ENCODE results near the gene UNCX.

UNCX gene

DNA sequence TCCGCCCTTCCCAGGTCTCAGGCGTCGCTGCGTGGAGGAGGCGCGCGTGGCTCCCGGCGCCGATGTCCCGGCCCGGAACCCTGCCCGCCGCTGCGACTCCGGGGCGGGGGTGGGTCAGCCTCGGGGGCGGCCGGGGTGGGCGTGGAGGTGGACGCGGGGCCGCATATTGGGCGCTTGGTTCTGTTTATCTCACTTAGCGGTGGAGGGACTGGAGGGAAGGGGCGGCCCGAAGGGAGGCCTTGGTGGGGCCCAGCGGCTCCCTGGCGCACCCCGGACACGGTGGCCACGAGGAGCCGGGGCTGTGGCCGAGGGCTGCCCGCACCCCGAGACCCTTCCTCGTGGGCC, 8.6 kb downstream of the UNCX start:
- Histone ChIP-seq H3K4me3 (ENCODE audit: low read length) (no peak overlapping the region), H3K27ac (ENCODE audit: low read depth, low read length) (no peak overlapping the region), H3K9me3 (ENCODE audit: insufficient read depth, low read depth, low read length) (no peaks in the 10 kb centered on the region), H3K27me3 (ENCODE audit: insufficient read depth, low read length) (peaks cover 100% of the 10 kb centered on the region), H3K9ac (ENCODE audit: low read depth, low read length) (no peak overlapping the region), H3K36me3 (ENCODE audit: insufficient read depth, low read length) (no peaks in the 10 kb centered on the region), H3K4me1 (ENCODE audit: insufficient read depth, low read length) (peaks cover 22% of the 10 kb centered on the region; the same call in 1 of the 2 replicates)
- WGBS = 3% methylated on average over 38 of the region's 38 CpGs

DNA sequence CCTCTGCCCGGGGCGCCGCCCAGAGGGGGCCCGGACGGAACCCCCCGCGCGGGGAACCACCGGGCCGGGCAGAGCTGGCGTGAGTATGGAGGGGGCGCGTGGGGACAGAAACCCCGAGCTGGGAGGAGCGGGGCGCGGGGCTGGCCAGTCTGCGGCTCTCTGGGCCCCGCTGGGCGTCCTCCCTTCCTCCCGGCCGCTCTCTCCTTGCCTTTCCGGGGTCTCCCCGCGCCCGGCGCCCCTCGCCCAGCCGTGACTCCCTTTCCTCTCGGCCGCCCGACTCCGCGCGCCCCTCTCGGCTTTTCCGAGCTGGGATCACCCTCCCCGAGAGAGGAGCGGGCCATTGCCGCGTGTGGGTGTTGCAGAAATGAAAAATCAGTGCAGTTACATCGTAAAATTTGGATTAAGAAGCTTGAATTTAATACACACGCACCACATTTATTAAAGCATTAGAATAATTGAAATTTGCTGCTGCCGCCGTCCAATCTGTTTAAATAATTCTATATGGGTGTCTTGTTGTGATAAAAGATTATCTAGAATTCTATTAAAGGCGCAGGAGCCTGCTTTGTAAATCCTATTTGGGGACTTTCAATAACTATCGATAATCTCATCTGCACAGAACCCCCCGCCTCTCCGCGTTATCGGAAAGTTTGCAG, 9.1 kb downstream of the UNCX start:
- Histone ChIP-seq H3K27me3 (ENCODE audit: insufficient read depth, low read length) (peaks cover 100% of the 10 kb centered on the region), H3K9ac (ENCODE audit: low read depth, low read length) (no peak overlapping the region)

DNA sequence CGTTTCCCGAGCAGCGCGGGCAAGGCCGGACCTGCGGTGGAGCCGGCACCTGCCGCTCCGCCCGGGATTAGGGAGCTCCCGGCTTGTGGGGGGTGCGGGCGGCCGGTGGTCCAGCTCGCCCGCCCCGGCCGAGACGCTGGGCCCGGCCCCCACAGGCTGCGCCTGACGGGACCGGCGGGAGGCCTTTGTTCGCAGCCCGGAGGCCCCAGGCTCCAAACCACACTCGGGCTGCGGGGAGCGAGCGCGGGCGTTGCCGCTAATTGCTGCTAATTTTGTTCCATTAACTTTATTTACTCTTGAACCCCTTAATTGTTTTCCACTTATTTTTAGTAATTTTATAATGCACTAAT, 9.6 kb downstream of the UNCX start:
- H3K9me3 ChIP-seq (ENCODE audit: insufficient read depth, low read depth, low read length) = no peaks in the 10 kb centered on the region
- no peak overlapping the region for H3K9ac ChIP-seq (ENCODE audit: low read depth, low read length)
- no peak overlapping the region for H3K4me3 ChIP-seq (ENCODE audit: low read length)
- H3K36me3 ChIP-seq (ENCODE audit: insufficient read depth, low read length) = no peaks in the 10 kb centered on the region
- peaks cover 22% of the 10 kb centered on the region; the same call in 1 of the 2 replicates for H3K4me1 ChIP-seq (ENCODE audit: insufficient read depth, low read length)
- peaks cover 100% of the 10 kb centered on the region for H3K27me3 ChIP-seq (ENCODE audit: insufficient read depth, low read length)
- under 1% methylated on average over 33 of the region's 33 CpGs for WGBS
- H3K27ac ChIP-seq (ENCODE audit: low read depth, low read length) = no peak overlapping the region

More for the DNA sequence above, 9.1 kb downstream of the UNCX start:
- Histone ChIP-seq H3K4me3 (ENCODE audit: low read length) (no peak overlapping the region), H3K4me1 (ENCODE audit: insufficient read depth, low read length) (peaks cover 22% of the 10 kb centered on the region; the same call in 1 of the 2 replicates), H3K9me3 (ENCODE audit: insufficient read depth, low read depth, low read length) (no peaks in the 10 kb centered on the region), H3K27ac (ENCODE audit: low read depth, low read length) (no peak overlapping the region), H3K36me3 (ENCODE audit: insufficient read depth, low read length) (no peaks in the 10 kb centered on the region)
- 2% methylated on average over 45 of the region's 51 CpGs for WGBS

DNA sequence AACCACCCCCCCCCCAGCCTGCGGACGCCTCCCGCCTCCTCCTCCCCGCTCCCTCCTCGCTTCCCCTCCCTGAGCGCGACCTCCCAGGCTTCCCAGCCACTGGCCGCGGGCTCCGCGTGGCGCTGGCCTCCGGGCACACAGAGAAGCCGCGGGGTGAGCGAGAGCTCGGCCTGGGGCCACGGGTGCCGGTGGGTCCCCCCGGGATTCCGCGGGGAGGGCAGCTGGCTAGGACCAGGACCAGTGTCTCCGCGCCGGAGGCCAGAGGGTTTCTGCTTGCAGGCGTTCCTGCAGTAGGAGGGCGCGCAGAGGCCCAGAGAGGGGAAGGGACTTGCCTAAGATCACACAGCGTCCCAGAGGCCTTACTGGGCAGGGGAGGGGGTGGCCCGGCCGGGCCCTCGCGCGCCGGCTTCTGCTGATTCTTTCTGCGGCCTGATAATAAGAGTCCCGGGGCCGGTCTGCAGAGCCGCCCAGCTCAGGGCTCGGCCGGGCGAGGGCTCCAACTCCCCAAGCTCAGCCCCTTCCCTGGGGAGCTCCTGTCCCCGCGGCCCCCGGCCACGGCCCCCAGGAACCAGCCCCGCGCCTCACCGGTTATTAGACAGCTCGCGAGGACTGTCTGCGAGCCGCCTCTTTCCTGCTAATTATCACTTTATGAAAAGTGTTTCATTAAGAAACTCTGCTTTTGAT, 10.1 kb downstream of the UNCX start:
- WGBS = 3% methylated on average over 51 of the region's 53 CpGs
- no peaks in the 10 kb centered on the region for H3K36me3 ChIP-seq (ENCODE audit: insufficient read depth, low read length)
- H3K4me3 ChIP-seq (ENCODE audit: low read length) = no peak overlapping the region
- H3K27ac ChIP-seq (ENCODE audit: low read depth, low read length) = no peak overlapping the region
- H3K9me3 ChIP-seq (ENCODE audit: insufficient read depth, low read depth, low read length) = no peaks in the 10 kb centered on the region
- H3K27me3 ChIP-seq (ENCODE audit: insufficient read depth, low read length) = peaks cover 100% of the 10 kb centered on the region
- H3K9ac ChIP-seq (ENCODE audit: low read depth, low read length) = no peak overlapping the region
- H3K4me1 ChIP-seq (ENCODE audit: insufficient read depth, low read length) = peaks cover 22% of the 10 kb centered on the region; the same call in 1 of the 2 replicates

DNA sequence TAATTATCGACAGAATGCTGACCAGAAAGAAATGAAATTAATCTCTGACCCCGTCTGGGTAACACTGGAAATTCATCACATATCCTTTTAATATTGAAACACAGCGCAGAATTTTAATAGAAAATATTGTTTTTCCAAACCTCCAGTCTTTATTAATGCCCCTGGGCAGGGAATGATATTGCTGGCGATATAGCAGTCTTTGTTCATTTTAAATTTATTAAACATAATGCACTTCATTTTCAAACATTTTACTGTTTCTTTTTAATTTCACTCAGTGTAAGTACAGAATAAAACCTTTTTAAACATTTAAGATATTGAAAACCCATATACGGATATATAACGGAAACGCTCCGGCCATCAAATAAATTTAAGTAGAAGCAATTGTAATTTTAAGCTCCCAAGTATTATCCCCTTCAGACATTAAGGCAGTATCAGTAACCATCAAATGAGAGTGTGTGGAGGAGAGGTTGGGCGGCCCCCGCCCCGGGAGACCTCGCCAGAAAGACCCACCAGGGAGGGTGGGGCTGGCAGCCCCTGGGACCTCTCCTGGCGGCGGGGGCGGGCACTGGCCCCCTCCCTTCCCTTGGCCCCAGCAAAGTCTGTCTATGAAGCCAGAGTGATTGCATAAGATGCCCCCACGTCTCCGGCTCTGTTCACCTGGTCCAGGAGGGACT, 10.8 kb downstream of the UNCX start:
- H3K27ac ChIP-seq (ENCODE audit: low read depth, low read length) = no peak overlapping the region
- WGBS = 11% methylated on average over 12 of the region's 17 CpGs
- no peaks in the 10 kb centered on the region for H3K36me3 ChIP-seq (ENCODE audit: insufficient read depth, low read length)
- peaks cover 100% of the 10 kb centered on the region for H3K27me3 ChIP-seq (ENCODE audit: insufficient read depth, low read length)
- peaks cover 28% of the 10 kb centered on the region; the same call in 1 of the 2 replicates for H3K4me1 ChIP-seq (ENCODE audit: insufficient read depth, low read length)
- H3K4me3 ChIP-seq (ENCODE audit: low read length) = no peak overlapping the region
- H3K9ac ChIP-seq (ENCODE audit: low read depth, low read length) = no peak overlapping the region
- H3K9me3 ChIP-seq (ENCODE audit: insufficient read depth, low read depth, low read length) = no peaks in the 10 kb centered on the region

DNA sequence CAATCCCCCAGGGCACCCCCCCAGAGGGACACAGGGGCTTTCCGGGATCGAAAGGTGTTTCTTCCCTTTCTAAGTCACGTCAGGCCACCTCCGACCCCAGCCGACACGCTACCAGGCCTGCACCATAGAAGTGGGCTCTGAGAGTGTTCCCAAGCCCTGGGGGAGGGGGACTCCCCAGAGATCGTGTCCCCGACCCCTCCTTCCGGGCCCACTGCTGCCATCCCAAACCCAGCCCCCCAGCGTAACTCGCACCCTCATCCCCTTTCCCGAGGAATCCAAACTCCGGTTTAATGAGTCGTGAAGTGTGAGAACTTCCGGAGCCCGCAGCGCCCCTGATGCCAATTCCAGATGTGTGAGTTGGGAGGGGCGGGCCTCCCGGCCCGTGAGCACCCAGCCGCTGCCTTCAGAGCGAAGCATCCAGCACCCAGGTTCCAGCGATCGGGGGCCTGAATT, 11.3 kb downstream of the UNCX start:
- Histone ChIP-seq H3K9me3 (ENCODE audit: insufficient read depth, low read depth, low read length) (no peaks in the 10 kb centered on the region), H3K9ac (ENCODE audit: low read depth, low read length) (no peak overlapping the region), H3K27ac (ENCODE audit: low read depth, low read length) (no peak overlapping the region), H3K36me3 (ENCODE audit: insufficient read depth, low read length) (no peaks in the 10 kb centered on the region), H3K27me3 (ENCODE audit: insufficient read depth, low read length) (peaks cover 100% of the 10 kb centered on the region), H3K4me3 (ENCODE audit: low read length) (no peak overlapping the region), H3K4me1 (ENCODE audit: insufficient read depth, low read length) (peaks cover 33% of the 10 kb centered on the region; the same call in 1 of the 2 replicates)
- 4% methylated on average over 22 of the region's 24 CpGs for WGBS

DNA sequence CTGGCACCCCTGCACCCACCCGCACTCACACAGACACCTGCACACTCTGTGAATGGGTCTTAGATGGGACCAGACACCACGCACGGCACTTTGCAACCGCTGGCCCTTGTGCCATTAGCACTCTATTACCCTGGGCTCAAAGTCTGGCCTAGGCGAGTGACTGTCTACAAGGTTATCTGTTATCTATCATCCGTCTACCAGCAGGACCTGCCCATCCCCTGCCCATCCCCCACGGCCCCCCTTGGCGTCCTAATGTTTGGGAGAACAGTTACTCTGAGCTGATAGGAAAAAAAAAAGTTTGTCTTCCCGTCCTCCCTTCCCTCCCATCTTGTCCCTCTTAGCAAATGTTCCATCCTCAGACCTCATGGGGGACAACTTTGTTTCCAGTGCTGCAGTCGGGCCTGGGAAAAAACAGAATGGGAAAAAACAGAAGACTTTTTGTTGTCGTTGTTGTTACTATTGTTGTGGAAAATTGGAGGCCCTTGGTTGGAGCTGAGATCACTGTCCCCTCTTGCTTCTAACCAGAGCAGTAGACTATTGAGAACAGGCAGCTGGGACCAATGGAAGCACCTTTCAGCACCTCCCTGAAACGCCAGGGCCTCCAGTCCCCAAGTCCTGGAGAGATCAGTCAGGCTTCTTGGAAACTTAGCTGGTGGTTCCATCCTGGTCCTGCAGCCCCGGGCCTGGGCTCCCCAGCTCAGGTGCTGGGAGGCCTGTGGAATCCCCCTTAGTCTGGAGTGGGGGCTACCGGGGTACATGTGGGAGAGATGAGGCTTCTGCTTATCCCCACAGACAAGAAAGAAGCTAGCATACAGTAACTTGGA, 12.2 kb downstream of the UNCX start:
- 3% methylated on average over 14 of the region's 14 CpGs for WGBS
- Histone ChIP-seq H3K9ac (ENCODE audit: low read depth, low read length) (no peak overlapping the region), H3K4me1 (ENCODE audit: insufficient read depth, low read length) (peaks cover 27% of the 10 kb centered on the region; the same call in 1 of the 2 replicates), H3K4me3 (ENCODE audit: low read length) (no peak overlapping the region), H3K9me3 (ENCODE audit: insufficient read depth, low read depth, low read length) (no peaks in the 10 kb centered on the region), H3K27me3 (ENCODE audit: insufficient read depth, low read length) (peaks cover 100% of the 10 kb centered on the region), H3K36me3 (ENCODE audit: insufficient read depth, low read length) (no peaks in the 10 kb centered on the region), H3K27ac (ENCODE audit: low read depth, low read length) (no peak overlapping the region)

DNA sequence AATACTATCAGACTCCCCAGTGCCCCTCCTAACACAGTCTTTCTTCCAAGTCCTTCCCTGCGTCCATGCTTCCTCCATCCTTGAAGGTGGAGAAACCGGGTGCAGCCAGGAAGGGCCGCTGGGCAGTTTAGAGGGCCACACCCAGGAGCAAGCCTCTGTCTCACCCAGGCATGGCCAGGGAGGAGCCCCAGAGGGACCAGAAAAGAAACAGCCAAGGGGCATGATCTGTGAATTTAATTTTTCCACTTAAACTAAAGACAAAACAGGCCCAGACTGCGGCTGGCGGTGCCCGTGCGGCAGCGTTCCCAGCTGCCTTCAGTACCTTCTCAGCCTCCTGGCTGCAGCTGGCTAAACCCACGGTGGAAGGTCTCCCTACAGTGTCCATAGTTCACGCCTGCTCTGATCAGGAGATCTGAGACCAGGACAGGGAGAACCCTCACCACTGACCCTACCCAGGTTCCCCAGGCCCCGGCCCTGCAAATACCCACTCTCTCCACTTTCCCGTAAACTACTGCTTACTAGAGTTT, 12.9 kb downstream of the UNCX start:
- Histone ChIP-seq H3K4me3 (ENCODE audit: low read length) (no peak overlapping the region), H3K9ac (ENCODE audit: low read depth, low read length) (no peak overlapping the region), H3K27me3 (ENCODE audit: insufficient read depth, low read length) (peaks cover 100% of the 10 kb centered on the region), H3K9me3 (ENCODE audit: insufficient read depth, low read depth, low read length) (no peaks in the 10 kb centered on the region), H3K27ac (ENCODE audit: low read depth, low read length) (no peak overlapping the region), H3K4me1 (ENCODE audit: insufficient read depth, low read length) (peaks cover 27% of the 10 kb centered on the region; the same call in 1 of the 2 replicates), H3K36me3 (ENCODE audit: insufficient read depth, low read length) (no peaks in the 10 kb centered on the region)
- 14% methylated on average over 11 of the region's 12 CpGs for WGBS

DNA sequence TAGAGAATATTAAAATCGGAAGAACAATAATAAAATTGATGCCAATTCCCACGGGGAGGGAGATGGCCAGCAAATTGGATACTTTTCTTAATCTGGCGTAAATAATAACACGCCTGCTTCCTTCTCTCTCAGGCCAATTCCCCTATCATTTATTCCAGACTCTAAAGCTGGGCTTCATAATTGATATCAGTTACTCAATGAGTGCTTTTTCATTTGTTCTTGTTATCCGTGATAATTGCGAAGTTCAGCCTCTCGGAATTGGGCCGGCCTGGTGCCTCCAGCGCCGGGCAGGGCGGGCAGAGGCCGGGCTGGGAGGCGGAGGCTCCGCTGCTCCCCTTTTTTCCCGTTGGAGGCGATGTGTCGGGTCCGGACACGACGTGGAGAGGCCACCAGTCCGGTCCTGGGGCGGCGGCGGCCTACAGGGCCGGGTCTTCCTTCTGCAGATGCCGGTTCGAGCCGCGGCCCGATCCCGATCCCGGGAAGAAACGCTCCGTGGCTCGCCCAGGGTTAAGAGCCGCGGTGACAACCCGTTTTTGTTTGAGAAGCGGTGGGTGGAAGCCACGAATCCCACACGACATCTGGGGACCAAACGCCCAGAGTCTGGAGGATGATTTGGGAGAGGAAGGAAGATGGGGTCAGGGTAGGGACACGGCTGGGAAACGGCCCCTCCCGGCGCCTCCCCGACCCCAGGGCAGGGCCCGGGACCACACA, 13.6 kb downstream of the UNCX start:
- 11% methylated on average over 48 of the region's 48 CpGs for WGBS
- peaks cover 27% of the 10 kb centered on the region; the same call in 1 of the 2 replicates for H3K4me1 ChIP-seq (ENCODE audit: insufficient read depth, low read length)
- no peaks in the 10 kb centered on the region for H3K36me3 ChIP-seq (ENCODE audit: insufficient read depth, low read length)
- no peaks in the 10 kb centered on the region for H3K9me3 ChIP-seq (ENCODE audit: insufficient read depth, low read depth, low read length)
- H3K4me3 ChIP-seq (ENCODE audit: low read length) = no peak overlapping the region
- H3K27me3 ChIP-seq (ENCODE audit: insufficient read depth, low read length) = peaks cover 100% of the 10 kb centered on the region
- H3K27ac ChIP-seq (ENCODE audit: low read depth, low read length) = no peak overlapping the region
- no peak overlapping the region for H3K9ac ChIP-seq (ENCODE audit: low read depth, low read length)

DNA sequence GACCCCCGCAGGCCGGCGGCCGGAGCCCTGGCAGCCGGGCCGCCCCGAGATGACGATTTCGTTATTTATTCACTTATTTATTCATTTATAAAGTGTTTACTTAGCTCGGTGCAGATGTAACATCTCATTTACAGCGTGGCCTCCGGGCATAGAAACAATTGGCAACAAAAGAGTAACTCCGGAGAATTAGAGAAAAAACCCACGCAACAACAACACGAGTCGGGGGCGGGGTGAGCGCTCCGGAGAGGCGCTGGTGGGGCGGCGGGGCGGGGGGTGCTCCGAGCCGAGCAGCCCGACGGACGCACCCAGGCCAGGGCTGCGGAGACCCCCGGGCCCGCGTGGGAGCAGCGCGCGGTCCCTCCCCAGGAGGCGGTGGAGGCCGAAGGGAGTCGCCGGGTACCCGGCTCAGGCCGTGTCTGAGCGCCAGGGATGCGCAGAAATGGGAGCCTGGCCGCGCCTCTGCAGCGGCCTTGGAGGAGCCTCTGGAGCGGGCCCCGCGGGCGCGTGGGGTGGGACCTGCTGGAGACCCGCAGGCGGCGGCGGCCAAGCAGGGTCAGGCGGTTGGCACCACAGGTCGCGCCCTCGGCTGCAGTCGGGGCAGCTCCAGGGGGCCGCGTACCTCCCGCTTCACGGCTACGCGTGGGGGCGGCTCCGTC, 14.3 kb downstream of the UNCX start:
- Histone ChIP-seq H3K4me1 (ENCODE audit: insufficient read depth, low read length) (peaks cover 27% of the 10 kb centered on the region; the same call in 1 of the 2 replicates), H3K9ac (ENCODE audit: low read depth, low read length) (no peak overlapping the region), H3K9me3 (ENCODE audit: insufficient read depth, low read depth, low read length) (no peaks in the 10 kb centered on the region), H3K36me3 (ENCODE audit: insufficient read depth, low read length) (no peaks in the 10 kb centered on the region), H3K27me3 (ENCODE audit: insufficient read depth, low read length) (peaks cover 100% of the 10 kb centered on the region), H3K27ac (ENCODE audit: low read depth, low read length) (no peak overlapping the region), H3K4me3 (ENCODE audit: low read length) (no peak overlapping the region)
- WGBS = 7% methylated on average over 63 of the region's 68 CpGs

Measured in HUES64 (cell line).